OCI-LY7 (cell line): ENCODE measurements around the gene OR4X2.

Experiments used
- EZH2phosphoT487 ChIP-seq: fragments of 200-600 bp; sonication (generic); IDR thresholded peaks from 2 replicates; pipeline ENCODE4 v1.6.1; 2018; ENCODE audit warnings: low read depth, borderline replicate concordance, mild to moderate bottlenecking, mixed run types, antibody characterized with exemption, low read length, moderate library complexity, mixed read lengths
- TF ChIP-seq, protein P1 (sequence below): fragments of 200-600 bp; sonication (generic); conservative IDR thresholded peaks from 2 replicates; pipeline ENCODE4 v1.5.1; 2014; ENCODE audit warnings: mild to moderate bottlenecking, antibody characterized with exemption, low read length, moderate library complexity, mixed read lengths

- TF ChIP-seq, protein P1, sequence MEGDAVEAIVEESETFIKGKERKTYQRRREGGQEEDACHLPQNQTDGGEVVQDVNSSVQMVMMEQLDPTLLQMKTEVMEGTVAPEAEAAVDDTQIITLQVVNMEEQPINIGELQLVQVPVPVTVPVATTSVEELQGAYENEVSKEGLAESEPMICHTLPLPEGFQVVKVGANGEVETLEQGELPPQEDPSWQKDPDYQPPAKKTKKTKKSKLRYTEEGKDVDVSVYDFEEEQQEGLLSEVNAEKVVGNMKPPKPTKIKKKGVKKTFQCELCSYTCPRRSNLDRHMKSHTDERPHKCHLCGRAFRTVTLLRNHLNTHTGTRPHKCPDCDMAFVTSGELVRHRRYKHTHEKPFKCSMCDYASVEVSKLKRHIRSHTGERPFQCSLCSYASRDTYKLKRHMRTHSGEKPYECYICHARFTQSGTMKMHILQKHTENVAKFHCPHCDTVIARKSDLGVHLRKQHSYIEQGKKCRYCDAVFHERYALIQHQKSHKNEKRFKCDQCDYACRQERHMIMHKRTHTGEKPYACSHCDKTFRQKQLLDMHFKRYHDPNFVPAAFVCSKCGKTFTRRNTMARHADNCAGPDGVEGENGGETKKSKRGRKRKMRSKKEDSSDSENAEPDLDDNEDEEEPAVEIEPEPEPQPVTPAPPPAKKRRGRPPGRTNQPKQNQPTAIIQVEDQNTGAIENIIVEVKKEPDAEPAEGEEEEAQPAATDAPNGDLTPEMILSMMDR: no peak
- no peak for TF ChIP-seq EZH2phosphoT487
Measured at GRCh38 chr11:48228761-48229160, 16.1 kb upstream of the OR4X2 start.
